IPS-18c (cell line): Measurements from ENCODE around the gene SRXN1.

Experiments used
- H3K4me3 ChIP-seq: 2 replicates; pipeline ENCODE4 v1.7.0; 2013; ENCODE audit warnings: low read depth, mild to moderate bottlenecking, low read length, moderate library complexity; ENCODE audit not compliant: insufficient read depth
- H3K9me3 ChIP-seq: one replicate; pipeline ENCODE4 v1.6.1; 2013; ENCODE audit warnings: mild to moderate bottlenecking, low read length, moderate library complexity; ENCODE audit not compliant: control insufficient read depth, insufficient read depth

The SRXN1 gene

GRCh38 chr20:602111-602970 lies 50.7 kb downstream of the SRXN1 start:
- Histone ChIP-seq H3K4me3 (no peak overlapping the region), H3K9me3 (no peaks in the 10 kb centered on the region)

GRCh38 chr20:600736-601135 lies 52.3 kb downstream of the SRXN1 start:
- Histone ChIP-seq H3K4me3 (no peak overlapping the region), H3K9me3 (no peaks in the 10 kb centered on the region)

- H3K9me3 ChIP-seq: no peaks in the 10 kb centered on the region
- no peak overlapping the region for H3K4me3 ChIP-seq
These were observed 52.9 kb downstream of the SRXN1 start for GRCh38 chr20:600141-600540.

GRCh38 chr20:598133-598850 lies 54.7 kb downstream of the SRXN1 start:
- no peak overlapping the region for H3K4me3 ChIP-seq

GRCh38 chr20:597560-597959 lies 55.4 kb downstream of the SRXN1 start:
- Histone ChIP-seq H3K9me3 (no peaks in the 10 kb centered on the region), H3K4me3 (no peak overlapping the region)

More at GRCh38 chr20:598133-598850, 54.7 kb downstream of the SRXN1 start:
- no peaks in the 10 kb centered on the region for H3K9me3 ChIP-seq
